GM12878 (cell line): ENCODE results near the gene GALNT16. TPM values are rescaled to one million over a fixed set of nuclear protein-coding genes. Genes with fewer than 3 reads are reported as not detected.

ENCODE experiments used
- ATAC-seq: fragments of 200-7000 bp; cut with Tn5 transposase; 3 replicates; pipeline ENCODE4 v1.9.1; 2020; ENCODE audit warnings: mild to moderate bottlenecking, moderate library complexity
- BruUV-seq: library from RNA; stranded (reverse); fragments of 400-500 nt; replicated peaks from 2 replicates; lab custom pipeline; 2021; lab: Mats Ljungman, UMichigan
- CTCF ChIA-PET: fragments of 300-600 bp; sonication (Branson Sonifier 250); formaldehyde crosslinking; extraction: SDS; loops from one replicate; lab custom pipeline; 2021; ENCODE audit warnings: inconsistent platforms; lab: Yijun Ruan, JAX
- POLR2A ChIA-PET: fragments of 350-600 bp; formaldehyde crosslinking; extraction: SDS; loops from one replicate; lab custom pipeline; 2021; ENCODE audit warnings: inconsistent platforms; lab: Charles Lee
- RAD21 ChIA-PET: fragments of 300-600 bp; sonication (Branson Sonifier 250); formaldehyde crosslinking; loops from one replicate; lab custom pipeline; 2023; ENCODE audit warnings: antibody characterized with exemption; ENCODE audit not compliant: unreplicated experiment; lab: Charles Lee
- SMC1A ChIA-PET: fragments of 300-600 bp; sonication (Branson Sonifier 250); formaldehyde crosslinking; loops from one replicate; lab custom pipeline; 2023; ENCODE audit not compliant: unreplicated experiment, uncharacterized antibody; lab: Charles Lee
- DNase-seq: peaks from one replicate; pipeline ENCODE4 v3.0.0-alpha.2; 2011; ENCODE audit warnings: low read depth, low spot score
- FAIRE-seq: peaks from 3 replicates; lab custom pipeline; 2011; peaks lifted over from hg19 to GRCh38; lab: Jason Lieb, UNC
- H2AFZ ChIP-seq: 2 replicates; pipeline ENCODE4 v1.6.0; 2011; ENCODE audit warnings: low read depth, low read length, control low read depth; ENCODE audit not compliant: control insufficient read depth
- H3K27ac ChIP-seq: 2 replicates; pipeline ENCODE4 v1.5.1; 2011; ENCODE audit warnings: control low read depth; ENCODE audit not compliant: control insufficient read depth, insufficient read depth
- H3K27me3 ChIP-seq, 2 experiments: replicated peaks in 1 of 2; 2 replicates each; pipeline versions ENCODE4 v1.6.0 to v1.6.1; 2011; ENCODE audit warnings: low read length in 1 of 2; ENCODE audit not compliant: control insufficient read depth in 2 of 2, insufficient read depth in 2 of 2
- H3K36me3 ChIP-seq, 2 experiments: 2 replicates each; pipeline ENCODE4 v1.5.1; 2011; ENCODE audit warnings: low read length in 1 of 2; ENCODE audit not compliant: control insufficient read depth in 2 of 2, insufficient read depth in 2 of 2
- H3K4me1 ChIP-seq: 2 replicates; pipeline ENCODE4 v1.6.1; 2011; ENCODE audit warnings: mild to moderate bottlenecking, low read length, moderate library complexity, mixed read lengths; ENCODE audit not compliant: control insufficient read depth, insufficient read depth
- H3K4me2 ChIP-seq: 2 replicates; pipeline ENCODE4 v1.6.0; 2011; ENCODE audit warnings: control low read depth; ENCODE audit not compliant: control insufficient read depth, insufficient read depth
- H3K4me3 ChIP-seq: fragments of 200-600 bp; sonication (generic); 2 replicates; pipeline ENCODE4 v1.5.1; 2016
- H3K79me2 ChIP-seq: 2 replicates; pipeline ENCODE4 v1.6.0; 2011; ENCODE audit warnings: low read length; ENCODE audit not compliant: control insufficient read depth, insufficient read depth
- H3K9ac ChIP-seq: 2 replicates; pipeline ENCODE4 v1.8.0; 2011; ENCODE audit warnings: low read length, control low read depth, mixed read lengths; ENCODE audit not compliant: control insufficient read depth, insufficient read depth
- H3K9me3 ChIP-seq: replicated peaks from 3 replicates; pipeline ENCODE4 v1.5.1; 2011; ENCODE audit warnings: mild to moderate bottlenecking, low read length; ENCODE audit not compliant: control insufficient read depth, insufficient read depth
- H4K20me1 ChIP-seq: 2 replicates; pipeline ENCODE4 v1.6.0; 2011; ENCODE audit not compliant: control insufficient read depth, insufficient read depth
- CHD4 ChIP-seq: fragments of 200-600 bp; sonication (generic); IDR thresholded peaks from 2 replicates; pipeline ENCODE4 v1.6.1; 2016; ENCODE audit warnings: mild to moderate bottlenecking
- ETV6 ChIP-seq, 2 experiments: fragments of 450-650 bp in 1 of 2; IDR thresholded peaks in 1 of 2; conservative IDR thresholded peaks in 1 of 2; 2 replicates each; pipeline ENCODE4 v1.6.1; 2014; ENCODE audit warnings: antibody characterized with exemption in 1 of 2, borderline replicate concordance in 1 of 2, low read depth in 1 of 2, mild to moderate bottlenecking in 1 of 2, moderate library complexity in 1 of 2
- ZNF24 ChIP-seq: fragments of 450-650 bp; IDR thresholded peaks from 2 replicates; pipeline ENCODE4 v1.6.1; 2017; ENCODE audit warnings: antibody characterized with exemption, mild to moderate bottlenecking
- WGBS: methylation state at CpG from one replicate; pipeline ENCODE4 v1.1.6; 2016; ENCODE audit warnings: low lambda C conversion rate; ENCODE audit not compliant: insufficient replicate concordance, insufficient coverage; ENCODE audit errors: missing lambda C conversion rate; 5-methylcytosine and 5-hydroxymethylcytosine counted together
- in situ Hi-C: fragments of 300-500 bp; cut with MboI; formaldehyde crosslinking; loops from 9 replicates; pipeline ENCODE4 v1.14.3; 2018; ENCODE audit warnings: mixed read lengths
- intact Hi-C: fragments of 100-400 bp; cut with micrococcal nuclease; formaldehyde crosslinking; loops from one replicate; pipeline ENCODE4 v1.14.2; 2022; ENCODE audit not compliant: unreplicated experiment
- polyA plus RNA-seq, 11 experiments: library from polyadenylated mRNA; depleted of rRNA in 4 of 11; unstranded in 6 of 11; stranded (reverse) in 5 of 11; fragments of >200 nt; fragmentation: Nextera tagmentation in 4 of 11; fragmentation: Illumina TruSeq in 1 of 11; extraction: Ambion mirVana in 4 of 11; extraction: Trizol in 1 of 11; gene quantifications; 1 replicate in 1 of 11; 2 replicates in 10 of 11; pipeline versions ENCODE4 v1.2.1 to v1.2.3, GENCODE V29; 2011 to 2016; ENCODE audit warnings: inconsistent platforms in 2 of 11, missing spikeins in 2 of 11, low read depth in 1 of 11
- total RNA-seq, 4 experiments: library from RNA; depleted of rRNA in 3 of 4; stranded (reverse); fragments of >200 nt in 3 of 4; fragmentation: Illumina TruSeq in 1 of 4; extraction: Trizol in 1 of 4; gene quantifications; 2 replicates each; pipeline versions ENCODE4 v1.2.1 to v1.2.3, GENCODE V29; 2013 to 2021
- TF ChIP-seq, protein P1 (sequence below): fragments of 450-650 bp; IDR thresholded peaks from 2 replicates; pipeline ENCODE4 v1.6.1; 2017; ENCODE audit warnings: mild to moderate bottlenecking
- TF ChIP-seq, protein P2 (sequence below): IDR thresholded peaks from 2 replicates; pipeline ENCODE4 v1.6.1; 2012; ENCODE audit warnings: mild to moderate bottlenecking, low read depth, low read length
- TF ChIP-seq, protein P3 (sequence below): IDR thresholded peaks from 2 replicates; pipeline ENCODE4 v1.6.1; 2012; ENCODE audit warnings: low read depth, low read length, improper control_type of control experiment

The GALNT16 gene
- total and polyA plus RNA-seq, 10 of the 15 experiments (the other 5 are each of a cell fraction or from before 2014, with no cell fraction given): under 0.01 to 0.08 (median 0.03) TPM; not detected in 3

DNA sequence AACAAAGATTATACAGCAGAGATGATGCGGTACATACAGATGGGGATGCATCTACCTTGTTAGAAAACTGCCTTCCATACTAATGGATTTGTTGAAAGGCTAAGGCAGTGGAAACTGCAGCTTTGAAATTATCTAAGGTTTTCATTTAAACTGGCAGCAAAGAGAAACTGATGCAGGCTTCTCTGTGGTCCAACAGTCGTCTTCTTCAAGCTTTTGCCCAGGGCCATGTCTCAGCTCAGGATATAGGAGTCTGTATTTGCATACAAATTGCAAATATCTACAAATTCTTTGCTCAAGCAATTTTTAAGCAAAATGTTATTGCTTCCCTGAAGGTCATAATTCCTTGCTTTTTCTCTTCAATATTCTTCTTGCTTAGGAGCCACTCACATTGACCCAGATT lies 104.4 kb downstream of the GALNT16 start (continued):
- TF ChIP-seq, protein P1, sequence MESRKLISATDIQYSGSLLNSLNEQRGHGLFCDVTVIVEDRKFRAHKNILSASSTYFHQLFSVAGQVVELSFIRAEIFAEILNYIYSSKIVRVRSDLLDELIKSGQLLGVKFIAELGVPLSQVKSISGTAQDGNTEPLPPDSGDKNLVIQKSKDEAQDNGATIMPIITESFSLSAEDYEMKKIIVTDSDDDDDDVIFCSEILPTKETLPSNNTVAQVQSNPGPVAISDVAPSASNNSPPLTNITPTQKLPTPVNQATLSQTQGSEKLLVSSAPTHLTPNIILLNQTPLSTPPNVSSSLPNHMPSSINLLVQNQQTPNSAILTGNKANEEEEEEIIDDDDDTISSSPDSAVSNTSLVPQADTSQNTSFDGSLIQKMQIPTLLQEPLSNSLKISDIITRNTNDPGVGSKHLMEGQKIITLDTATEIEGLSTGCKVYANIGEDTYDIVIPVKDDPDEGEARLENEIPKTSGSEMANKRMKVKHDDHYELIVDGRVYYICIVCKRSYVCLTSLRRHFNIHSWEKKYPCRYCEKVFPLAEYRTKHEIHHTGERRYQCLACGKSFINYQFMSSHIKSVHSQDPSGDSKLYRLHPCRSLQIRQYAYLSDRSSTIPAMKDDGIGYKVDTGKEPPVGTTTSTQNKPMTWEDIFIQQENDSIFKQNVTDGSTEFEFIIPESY: no peak
- TF ChIP-seq, protein P2, sequence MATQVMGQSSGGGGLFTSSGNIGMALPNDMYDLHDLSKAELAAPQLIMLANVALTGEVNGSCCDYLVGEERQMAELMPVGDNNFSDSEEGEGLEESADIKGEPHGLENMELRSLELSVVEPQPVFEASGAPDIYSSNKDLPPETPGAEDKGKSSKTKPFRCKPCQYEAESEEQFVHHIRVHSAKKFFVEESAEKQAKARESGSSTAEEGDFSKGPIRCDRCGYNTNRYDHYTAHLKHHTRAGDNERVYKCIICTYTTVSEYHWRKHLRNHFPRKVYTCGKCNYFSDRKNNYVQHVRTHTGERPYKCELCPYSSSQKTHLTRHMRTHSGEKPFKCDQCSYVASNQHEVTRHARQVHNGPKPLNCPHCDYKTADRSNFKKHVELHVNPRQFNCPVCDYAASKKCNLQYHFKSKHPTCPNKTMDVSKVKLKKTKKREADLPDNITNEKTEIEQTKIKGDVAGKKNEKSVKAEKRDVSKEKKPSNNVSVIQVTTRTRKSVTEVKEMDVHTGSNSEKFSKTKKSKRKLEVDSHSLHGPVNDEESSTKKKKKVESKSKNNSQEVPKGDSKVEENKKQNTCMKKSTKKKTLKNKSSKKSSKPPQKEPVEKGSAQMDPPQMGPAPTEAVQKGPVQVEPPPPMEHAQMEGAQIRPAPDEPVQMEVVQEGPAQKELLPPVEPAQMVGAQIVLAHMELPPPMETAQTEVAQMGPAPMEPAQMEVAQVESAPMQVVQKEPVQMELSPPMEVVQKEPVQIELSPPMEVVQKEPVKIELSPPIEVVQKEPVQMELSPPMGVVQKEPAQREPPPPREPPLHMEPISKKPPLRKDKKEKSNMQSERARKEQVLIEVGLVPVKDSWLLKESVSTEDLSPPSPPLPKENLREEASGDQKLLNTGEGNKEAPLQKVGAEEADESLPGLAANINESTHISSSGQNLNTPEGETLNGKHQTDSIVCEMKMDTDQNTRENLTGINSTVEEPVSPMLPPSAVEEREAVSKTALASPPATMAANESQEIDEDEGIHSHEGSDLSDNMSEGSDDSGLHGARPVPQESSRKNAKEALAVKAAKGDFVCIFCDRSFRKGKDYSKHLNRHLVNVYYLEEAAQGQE: no peak
- TF ChIP-seq, protein P3, sequence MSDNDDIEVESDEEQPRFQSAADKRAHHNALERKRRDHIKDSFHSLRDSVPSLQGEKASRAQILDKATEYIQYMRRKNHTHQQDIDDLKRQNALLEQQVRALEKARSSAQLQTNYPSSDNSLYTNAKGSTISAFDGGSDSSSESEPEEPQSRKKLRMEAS: no peak
- no peak for TF ChIP-seq CHD4

DNA sequence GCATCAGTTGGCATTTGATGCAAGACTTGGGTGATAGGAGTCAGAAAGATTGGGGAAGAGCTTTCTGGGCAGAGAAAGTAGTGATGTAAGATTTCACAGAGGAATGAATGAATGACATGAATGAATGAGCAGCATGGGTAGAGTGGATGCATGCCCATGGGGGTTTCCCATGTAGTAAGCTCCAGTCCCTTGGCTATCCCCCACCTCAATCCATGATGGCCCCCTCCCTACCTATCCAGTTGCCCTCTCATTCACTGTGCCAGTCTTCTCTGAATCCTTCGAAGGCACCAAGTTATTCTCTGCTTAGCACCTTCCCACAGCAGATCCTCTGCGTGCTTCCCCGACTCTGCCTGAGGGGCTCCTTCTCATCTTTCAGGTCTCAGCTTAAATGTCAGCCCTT lies 106.1 kb downstream of the GALNT16 start:
- Histone ChIP-seq H2AFZ (no peak overlapping the region), H4K20me1 (no peaks in the 10 kb centered on the region)
- TF ChIP-seq ETV6 (conservative IDR thresholded peaks at IDR 0.05 in 1 of 2, IDR thresholded peaks at IDR 0.05 in 1 of 2; ENCODE audit: borderline replicate concordance in 1 of 2, low read depth in 1 of 2) (no peak), ZNF24 (peak; percentile 57; the same call in 1 of the 2 replicates)
- TF ChIP-seq, all 136 proteins: peak for 1
- Histone ChIP-seq H3K27me3 (no peaks in the 10 kb centered on the region), H3K79me2 (no peaks in the 10 kb centered on the region), H3K4me3 (no peak overlapping the region), H3K9ac (no peak overlapping the region), H3K36me3 (no peaks in the 10 kb centered on the region), H3K27ac (no peak overlapping the region), H3K4me2 (no peak overlapping the region), H3K9me3 (no peaks in the 10 kb centered on the region), H3K4me1 (no peaks in the 10 kb centered on the region; the same call in 1 of the 2 replicates)
- ChIA-PET CTCF (interaction anchor here (0.9 to 2.0 kb wide), 5 partner anchors 8 to 123 kb away, joined by 3 to 7 read pairs (median 5); no protein-coding TSS in a partner anchor), POLR2A (interaction anchor here (1.0 to 1.3 kb wide), 3 partner anchors 8 to 20 kb away, joined by 3 to 7 read pairs (median 4); no protein-coding TSS in a partner anchor), SMC1A (interaction anchor here (0.9 to 2.0 kb wide), 5 partner anchors 12 to 76 kb away, joined by 3 to 9 read pairs (median 4); no protein-coding TSS in a partner anchor), RAD21 (interaction anchor here (0.6 to 3.2 kb wide), 7 partner anchors 11 to 94 kb away, joined by 3 to 10 read pairs (median 6); partner anchors contain the start of genes ERH and SLC39A9)
- ATAC-seq: no peak
- 67% methylated on average over 3 of the region's 3 CpGs for WGBS
- in situ Hi-C loops (no loop called here), intact Hi-C loops (no loop called here)
- no peak for FAIRE-seq
- no peak for DNase-seq
- no TSS peak for BruUV-seq
